ENCODE measurements around the gene SLC16A11.
"Not testable (repeated sequence)": the region's sequence is repeated elsewhere in the genome, so short reads cannot be mapped to it uniquely, and the experiment has no call there.

Gene SLC16A11

DNA sequence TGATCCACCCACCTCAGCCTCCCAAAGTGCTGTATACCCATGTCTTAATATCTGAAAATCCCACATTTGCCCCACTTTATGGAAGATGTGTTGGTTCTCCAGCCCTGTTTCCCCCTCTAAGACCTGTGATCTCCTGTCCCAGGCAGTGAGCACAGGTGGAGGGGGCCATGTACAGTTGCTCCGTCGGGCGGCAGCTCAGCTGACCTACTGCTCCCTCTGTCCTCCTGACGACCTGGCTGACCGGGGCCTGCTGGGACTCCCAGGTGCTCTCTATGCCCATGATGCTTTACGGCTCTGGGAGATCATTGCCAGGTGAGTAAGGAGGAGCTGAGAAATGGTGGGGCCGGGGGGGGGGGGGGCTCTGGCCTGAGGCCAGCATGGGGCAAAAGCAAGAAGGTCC, 38.2 kb downstream of the SLC16A11 start:
- DNase-seq (ENCODE audit: low spot score) = no peak

DNA sequence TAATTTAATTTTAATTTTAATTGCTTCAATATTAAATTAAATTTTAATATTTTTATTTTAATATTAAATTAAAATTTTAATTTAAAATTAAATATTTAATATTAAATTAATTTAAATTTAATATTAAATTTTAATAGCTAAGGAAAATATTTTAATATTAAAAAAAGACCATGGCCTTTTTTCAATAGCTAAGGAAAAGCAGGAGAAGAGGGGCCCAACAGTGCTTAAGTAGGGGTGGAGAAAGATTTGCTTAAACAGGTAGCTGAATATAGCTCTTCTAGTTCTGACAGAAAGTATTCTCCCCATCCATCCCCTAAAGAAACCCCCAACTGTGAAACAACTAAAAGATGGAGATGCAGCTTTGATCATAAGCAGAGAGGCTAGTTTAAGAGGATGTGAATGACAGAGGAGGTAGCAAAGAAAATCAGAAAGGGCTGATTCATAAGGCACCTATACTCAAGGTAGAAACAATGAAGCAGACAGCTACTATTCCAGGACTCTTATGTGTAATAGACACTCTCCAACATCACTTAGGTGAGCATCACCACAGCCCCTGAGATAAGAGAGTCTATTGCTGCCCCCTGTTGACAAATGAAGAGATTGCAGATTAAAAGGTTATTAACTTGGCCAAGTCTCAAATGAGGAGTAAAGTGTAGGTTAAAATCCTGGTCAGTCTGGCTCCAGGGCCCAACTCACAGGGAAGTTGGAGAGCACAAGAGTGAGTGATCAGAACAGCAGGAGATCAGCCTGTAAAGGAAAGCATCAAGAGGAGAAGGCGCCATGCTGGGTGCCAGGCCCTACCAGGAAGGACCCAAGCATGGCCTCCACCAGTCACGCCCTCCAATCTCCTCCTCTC, 39.3 kb downstream of the SLC16A11 start:
- DNase-seq (ENCODE audit: low spot score) = no peak

DNA sequence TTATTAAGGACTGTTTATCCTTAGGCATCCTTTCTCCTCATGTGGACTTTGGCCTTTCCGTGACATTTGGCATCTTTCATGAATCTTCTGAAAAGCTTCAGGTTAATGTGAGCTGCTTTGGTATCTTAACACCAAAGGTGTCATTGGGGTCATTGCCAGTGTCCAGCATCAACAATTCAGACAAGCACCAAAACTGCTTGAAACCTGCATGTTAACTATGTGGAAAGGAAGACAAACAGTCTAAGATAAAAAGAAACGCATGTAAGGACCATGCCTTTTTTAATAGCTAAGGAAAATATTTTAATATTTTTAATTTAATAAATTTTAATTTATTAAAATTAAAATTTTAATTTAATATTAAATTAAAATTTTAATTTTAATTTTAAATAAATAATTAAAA, 40.1 kb downstream of the SLC16A11 start:
- no peak for DNase-seq (ENCODE audit: low spot score)

DNA sequence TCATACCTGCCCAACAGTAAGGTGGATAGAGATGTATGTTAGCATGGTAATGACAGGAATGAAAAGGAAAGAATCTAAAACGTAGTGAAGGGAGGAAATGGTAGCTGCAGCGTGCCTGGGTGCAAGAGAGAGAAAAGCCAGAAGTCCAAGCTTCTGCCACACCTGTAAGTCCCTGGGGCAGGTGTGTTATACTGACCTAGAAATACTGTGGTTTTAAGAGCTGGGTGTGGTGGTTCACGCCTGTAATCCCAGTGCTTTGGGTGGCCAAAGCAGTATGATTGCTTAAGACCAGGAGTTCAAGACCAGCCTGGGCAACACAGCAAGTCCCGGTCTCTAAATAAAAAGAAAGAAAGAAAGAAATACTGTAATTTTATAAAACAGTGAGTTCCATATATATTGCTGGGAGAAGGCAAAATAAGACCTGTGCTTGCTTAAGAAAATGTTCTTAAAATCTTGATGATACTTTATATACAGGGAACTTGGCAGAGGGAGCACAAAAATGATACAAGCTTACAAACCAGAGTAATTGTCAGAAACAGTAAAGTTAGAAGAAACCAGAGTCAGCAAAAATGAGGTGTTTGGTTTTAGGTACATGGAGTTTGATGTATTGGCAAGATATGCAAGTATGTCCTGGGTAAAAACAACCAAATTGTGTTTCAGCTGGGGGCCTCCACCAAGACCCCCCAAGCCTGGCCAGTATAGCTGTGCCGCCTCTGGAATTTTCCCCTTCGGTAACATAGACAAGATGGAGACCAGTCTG, 41.4 kb downstream of the SLC16A11 start:
- DNase-seq (ENCODE audit: low spot score) = no peak

DNA sequence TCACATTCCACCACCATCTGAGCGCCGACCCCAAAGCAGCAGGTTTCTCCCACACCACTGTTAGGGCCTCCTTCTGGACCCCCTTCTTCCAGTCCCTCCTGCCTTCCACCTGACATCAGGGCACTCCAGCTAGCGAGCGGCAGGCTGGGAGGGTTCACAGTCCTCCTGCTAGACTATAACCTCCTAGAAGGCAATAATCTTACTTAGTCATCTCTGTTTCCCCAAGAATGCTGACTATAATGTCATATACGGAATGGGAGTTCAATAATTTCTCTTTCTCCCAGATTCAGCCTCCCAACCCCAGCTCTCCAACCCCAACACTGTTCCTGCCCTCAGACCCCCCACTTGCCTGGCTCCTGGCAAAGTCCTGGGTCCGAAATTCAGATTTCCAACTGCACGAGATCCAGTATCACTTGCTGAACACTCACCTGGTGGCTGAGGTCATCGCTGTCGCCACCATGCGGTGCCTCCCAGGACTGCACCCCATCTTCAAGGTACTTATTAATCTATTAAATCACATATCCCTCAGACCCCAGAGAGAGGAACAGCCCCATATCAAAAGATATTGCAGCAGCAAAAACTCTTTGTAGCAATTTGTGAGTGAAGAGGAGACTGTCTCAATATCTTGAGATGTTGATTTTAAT, 42.5 kb downstream of the SLC16A11 start:
- DNase-seq (ENCODE audit: low spot score) = no peak

DNA sequence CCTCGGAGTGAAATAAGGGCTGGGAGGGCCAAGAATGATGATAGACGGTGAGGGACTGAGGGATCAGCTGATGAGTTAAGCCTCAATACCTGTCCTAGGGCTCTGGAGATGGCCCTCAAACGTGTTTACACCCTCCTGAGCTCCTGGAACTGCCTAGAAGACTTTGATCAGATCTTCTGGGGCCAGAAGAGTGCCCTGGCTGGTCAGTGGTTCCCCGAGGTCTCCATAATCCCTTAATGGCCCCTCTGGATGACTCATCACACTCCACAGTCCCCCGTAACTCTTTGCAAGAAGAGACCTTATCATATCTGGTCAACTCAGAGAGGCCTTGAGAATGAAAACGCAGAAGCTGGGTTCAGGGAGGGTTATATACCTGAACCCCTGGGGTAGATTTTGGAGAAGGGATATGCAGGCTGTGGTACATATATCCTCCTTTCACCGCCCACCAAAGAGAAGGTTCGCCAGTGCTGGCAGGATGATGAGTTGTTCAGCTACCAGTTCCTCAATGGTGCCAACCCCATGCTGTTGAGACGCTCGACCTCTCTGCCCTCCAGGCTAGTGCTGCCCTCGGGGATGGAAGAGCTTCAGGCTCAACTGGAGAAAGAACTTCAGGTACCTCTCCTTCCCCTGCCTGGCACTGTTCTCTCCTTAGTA, 44.9 kb downstream of the SLC16A11 start:
- DNase-seq (ENCODE audit: low spot score) = no peak

DNA sequence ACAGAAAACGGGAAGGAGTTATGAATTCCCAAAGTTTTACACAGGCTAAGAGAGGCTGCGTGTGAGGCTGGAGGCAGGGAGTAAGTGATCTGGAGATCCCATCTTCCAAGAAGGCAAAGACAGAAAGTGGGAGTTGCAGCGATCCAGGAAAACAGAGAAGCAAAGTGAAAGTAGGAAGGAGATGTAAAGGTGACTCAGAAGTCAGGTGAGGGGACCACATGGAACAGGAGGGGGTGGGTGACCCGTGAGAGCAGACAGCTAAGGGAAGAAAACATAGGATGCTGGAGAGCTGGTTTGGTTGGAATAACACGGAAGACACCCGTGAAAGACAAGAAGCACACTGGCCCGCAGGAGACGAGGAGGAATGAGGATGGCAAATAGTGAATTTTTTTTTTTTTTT, 46.7 kb downstream of the SLC16A11 start:
- DNase-seq (ENCODE audit: low spot score) = no peak

DNA sequence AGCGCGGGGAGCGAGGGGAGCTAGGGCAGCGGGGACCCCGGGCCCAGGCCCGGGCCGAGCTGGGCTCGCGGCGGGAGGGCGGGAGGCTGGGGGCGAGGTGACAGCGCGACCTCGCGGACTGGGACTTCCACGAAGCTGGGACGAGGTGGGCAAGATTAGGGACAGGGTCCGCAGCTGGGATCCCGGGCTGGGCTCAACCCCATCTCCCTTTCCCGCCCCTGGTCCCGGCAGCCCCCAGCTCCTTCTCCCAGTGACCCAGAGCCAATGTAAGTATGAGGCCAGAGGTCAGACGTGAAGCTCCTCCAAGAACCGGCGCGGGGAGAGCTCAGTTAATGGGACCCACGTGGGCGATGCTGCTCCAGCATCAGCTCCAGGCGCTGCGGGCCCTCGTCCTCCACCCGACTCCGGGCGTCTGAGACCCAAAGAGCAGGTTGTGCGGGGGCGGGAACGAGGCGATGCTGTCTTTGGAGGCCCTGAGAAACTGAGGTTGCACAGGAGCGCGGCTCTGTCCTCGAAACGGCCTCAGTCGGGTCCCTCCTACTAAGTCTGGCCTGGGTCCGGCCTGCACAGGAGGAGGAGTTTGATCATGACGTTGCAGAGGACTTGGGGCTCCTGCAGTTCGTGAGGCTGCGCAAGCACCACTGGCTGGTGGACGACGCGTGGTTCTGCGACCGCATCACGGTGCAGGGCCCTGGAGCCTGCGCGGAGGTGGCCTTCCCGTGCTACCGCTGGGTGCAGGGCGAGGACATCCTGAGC, 47.5 kb downstream of the SLC16A11 start:
- DNase-seq (ENCODE audit: low spot score) = no peak

DNA sequence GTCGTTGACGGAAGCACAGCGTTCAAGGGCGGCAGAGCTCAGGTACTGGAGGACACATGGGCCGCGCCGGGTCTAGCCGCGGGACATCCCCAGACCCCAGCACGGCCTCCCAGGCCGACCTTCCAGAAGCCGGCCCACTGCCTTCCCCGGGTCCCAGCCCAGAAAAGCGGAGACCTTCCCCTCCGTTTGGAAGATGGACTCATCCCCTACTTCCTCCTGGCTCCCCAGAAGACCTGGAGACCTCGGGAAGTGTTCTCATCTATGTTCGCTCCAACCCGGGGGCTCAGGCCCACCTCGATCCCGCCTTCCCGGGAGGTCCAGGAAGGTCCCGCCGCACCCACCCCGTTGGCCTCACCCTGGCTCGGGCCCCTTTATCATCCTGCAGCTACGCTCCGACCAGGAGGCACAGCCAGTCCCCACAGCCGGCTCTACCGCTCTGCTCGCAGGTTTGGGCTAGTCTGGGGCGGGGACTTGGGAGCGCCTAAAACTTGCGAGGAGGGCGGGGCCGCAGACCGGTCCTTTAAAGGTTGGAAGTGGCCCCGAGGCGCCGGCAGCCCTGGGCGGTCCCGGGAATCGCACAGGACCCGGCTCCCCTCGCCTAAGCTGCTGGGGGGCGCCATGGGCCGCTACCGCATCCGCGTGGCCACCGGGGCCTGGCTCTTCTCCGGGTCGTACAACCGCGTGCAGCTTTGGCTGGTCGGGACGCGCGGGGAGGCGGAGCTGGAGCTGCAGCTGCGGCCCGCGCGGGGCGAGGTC, 48.2 kb downstream of the SLC16A11 start, which contains the start of gene ALOX12:
Gene ALOX12, plus strand, starts transcription at position 550 of the 756 bp plus-strand sequence. Its CDS starts 69 bp downstream, at position 619.
- peak; percentile 83 for DNase-seq (ENCODE audit: low spot score)

DNA sequence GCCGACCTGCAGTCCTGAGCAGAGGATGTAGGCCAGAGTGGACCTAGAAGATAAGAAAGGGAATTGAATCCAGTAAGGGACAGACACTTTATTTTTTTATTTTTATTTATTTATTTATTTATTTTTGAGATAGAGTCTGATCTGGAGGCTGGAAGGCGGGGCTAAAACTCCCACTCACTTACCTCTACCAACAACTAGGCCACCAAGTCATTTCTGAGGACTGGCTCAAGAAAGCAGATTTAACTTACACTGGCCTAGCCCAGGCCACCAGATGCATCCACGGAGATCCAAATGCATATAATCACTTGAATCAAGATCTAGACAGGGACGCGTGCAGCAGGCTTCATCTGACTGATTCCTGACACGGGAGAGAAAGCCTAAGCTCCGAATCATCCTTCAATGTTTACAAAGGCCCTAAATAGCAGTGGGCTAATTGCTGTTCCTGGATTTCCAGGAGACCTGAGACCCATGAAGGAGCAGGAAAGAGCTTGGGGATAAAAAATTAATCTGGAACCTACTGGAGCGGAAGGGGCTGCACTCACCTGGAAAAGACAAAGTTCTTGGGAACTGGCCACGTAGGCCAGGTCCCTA, 49.1 kb downstream of the SLC16A11 start:
- no peak for DNase-seq (ENCODE audit: low spot score)

DNA sequence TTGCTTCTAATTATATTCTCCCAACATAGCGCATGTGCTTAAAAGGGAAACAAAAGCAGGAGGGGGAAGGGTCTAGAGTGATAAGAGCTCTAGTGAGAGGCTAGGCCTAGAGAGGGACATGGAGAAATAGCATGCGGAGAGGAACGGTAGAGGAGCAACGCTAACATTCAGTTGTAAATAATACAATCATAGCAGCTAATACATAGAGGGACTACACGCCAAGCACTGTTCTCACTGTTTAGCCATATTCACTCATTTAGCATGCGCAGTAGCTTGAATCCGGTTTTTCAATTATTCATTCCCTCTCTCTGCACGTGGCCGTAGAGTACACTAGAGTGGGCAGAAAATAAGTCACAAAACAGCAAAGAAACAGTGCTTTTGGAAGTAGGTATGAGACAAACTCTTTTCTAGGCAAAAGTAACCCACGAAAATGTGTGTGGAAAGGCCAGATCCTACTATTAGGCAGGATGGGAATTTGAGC, 49.7 kb downstream of the SLC16A11 start:
- no peak for DNase-seq (ENCODE audit: low spot score)

DNA sequence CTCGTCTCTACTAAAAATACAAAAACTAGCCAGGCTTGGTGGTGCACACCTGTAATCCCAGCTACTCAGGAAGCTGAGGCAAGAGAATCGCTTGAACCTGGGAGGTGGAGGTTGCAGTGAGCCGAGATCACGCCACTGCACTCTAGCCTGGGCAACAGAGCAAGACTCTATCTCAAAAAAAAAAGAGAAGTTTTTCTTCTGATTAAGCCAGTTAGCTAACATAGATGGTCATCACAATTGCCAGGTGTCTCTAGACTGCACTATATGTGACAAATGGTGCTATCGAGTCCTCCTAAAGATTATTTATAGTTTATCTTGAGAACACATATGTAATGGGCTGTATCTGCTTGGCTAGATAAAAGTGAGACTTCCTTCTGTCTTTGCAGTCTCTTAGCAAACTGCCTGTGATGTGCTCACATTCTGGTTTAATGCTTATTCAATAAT, 50.3 kb downstream of the SLC16A11 start:
- DNase-seq (ENCODE audit: low spot score) = not testable (repeated sequence)
